SK-N-SH (cell line): ENCODE measurements around the gene SLC37A3. TPM values are rescaled to one million over a fixed set of nuclear protein-coding genes. Genes with fewer than 3 reads are reported as not detected.

ENCODE experiments used
- CTCF ChIA-PET: fragments of 300-600, 350-600 bp; formaldehyde crosslinking; extraction: SDS; loops from one replicate; lab custom pipeline; 2021; lab: Yijun Ruan, JAX
- POLR2A ChIA-PET: fragments of 350-600 bp; sonication (Branson Sonifier 250); formaldehyde crosslinking; extraction: SDS; loops from one replicate; lab custom pipeline; 2020; ENCODE audit warnings: antibody characterized with exemption, inconsistent platforms; lab: Yijun Ruan, JAX
- DNase-seq: peaks from one replicate; pipeline ENCODE4 v3.0.0; 2012
- H2AFZ ChIP-seq: fragments of 200-600 bp; sonication (generic); 2 replicates; pipeline ENCODE4 v1.8.1; 2016; ENCODE audit warnings: antibody characterized with exemption, mild to moderate bottlenecking, low read depth
- H3F3A ChIP-seq: fragments of 200-600 bp; sonication (generic); replicated peaks from 2 replicates; pipeline ENCODE3; 2016; ENCODE audit warnings: antibody characterized with exemption, mild to moderate bottlenecking; ENCODE audit not compliant: insufficient read depth
- H3K27ac ChIP-seq, 2 experiments: fragments of 200-500 bp in 1 of 2; fragments of 200-600 bp in 1 of 2; sonication (Bioruptor generic) in 1 of 2; sonication (generic), shearing (Covaris generic) in 1 of 2; 2 replicates each; pipeline versions ENCODE4 v1.5.1 to v1.6.1; 2014 to 2016; ENCODE audit warnings: low read depth in 2 of 2, inconsistent platforms in 1 of 2, low read length in 1 of 2, mild to moderate bottlenecking in 1 of 2, mixed read lengths in 1 of 2
- H3K27me3 ChIP-seq: fragments of 200-600 bp; sonication (generic), shearing (Covaris generic); 2 replicates; pipeline ENCODE4 v1.6.1; 2016; ENCODE audit warnings: mixed run types; ENCODE audit not compliant: insufficient read depth
- H3K36me3 ChIP-seq, 2 experiments: fragments of 200-500 bp in 1 of 2; fragments of 200-600 bp in 1 of 2; sonication (Bioruptor generic) in 1 of 2; sonication (generic) in 1 of 2; replicated peaks in 1 of 2; 2 replicates each; pipeline versions ENCODE3 to v1.5.1; 2014 to 2016; ENCODE audit warnings: low read length in 1 of 2, mild to moderate bottlenecking in 1 of 2; ENCODE audit not compliant: insufficient read depth in 2 of 2, control insufficient read depth in 1 of 2
- H3K4me1 ChIP-seq, 2 experiments: fragments of 200-500 bp in 1 of 2; fragments of 200-600 bp in 1 of 2; sonication (Bioruptor generic) in 1 of 2; sonication (generic), shearing (Covaris generic) in 1 of 2; 2 replicates each; pipeline versions ENCODE4 v1.5.1 to v1.6.1; 2014 to 2016; ENCODE audit warnings: low read depth in 1 of 2, low read length in 1 of 2, mixed run types in 1 of 2; ENCODE audit not compliant: insufficient read depth in 2 of 2, control insufficient read depth in 1 of 2
- H3K4me2 ChIP-seq: fragments of 200-600 bp; sonication (generic), shearing (Covaris generic); 2 replicates; pipeline ENCODE4 v1.6.1; 2017; ENCODE audit warnings: mixed run types
- H3K4me3 ChIP-seq, 2 experiments: fragments of 200-500 bp in 1 of 2; fragments of 200-600 bp in 1 of 2; sonication (Bioruptor generic) in 1 of 2; sonication (generic), shearing (Covaris generic) in 1 of 2; 2 replicates each; pipeline versions ENCODE4 v1.5.1 to v1.8.1; 2014 to 2016; ENCODE audit warnings: low read depth in 2 of 2, inconsistent platforms in 1 of 2, low read length in 1 of 2, mild to moderate bottlenecking in 1 of 2, mixed read lengths in 1 of 2, moderate library complexity in 1 of 2
- H3K79me2 ChIP-seq: fragments of 200-600 bp; sonication (generic); 2 replicates; pipeline ENCODE4 v1.8.1; 2017; ENCODE audit warnings: mild to moderate bottlenecking; ENCODE audit not compliant: insufficient read depth
- H3K9ac ChIP-seq: fragments of 200-600 bp; sonication (generic); 2 replicates; pipeline ENCODE4 v1.6.1; 2017; ENCODE audit warnings: mixed run types
- H3K9me2 ChIP-seq: fragments of 200-600 bp; sonication (generic); 2 replicates; pipeline ENCODE4 v1.6.1; 2017; ENCODE audit warnings: mixed run types
- H3K9me3 ChIP-seq: fragments of 200-600 bp; sonication (generic); 2 replicates; pipeline ENCODE4 v1.6.1; 2017; ENCODE audit warnings: mixed run types, mild to moderate bottlenecking, moderate library complexity
- H4K20me1 ChIP-seq: fragments of 200-600 bp; sonication (generic); 2 replicates; pipeline ENCODE4 v1.6.1; 2017; ENCODE audit warnings: mild to moderate bottlenecking, mixed run types; ENCODE audit not compliant: insufficient read depth
- ELF1 ChIP-seq: IDR thresholded peaks from 2 replicates; pipeline ENCODE4 v1.4.0; 2012
- FOXJ3 ChIP-seq: sonication (generic); formaldehyde crosslinking; IDR thresholded peaks from 2 replicates; pipeline ENCODE4 v1.5.1; 2020; ENCODE audit warnings: mild to moderate bottlenecking, missing genetic modification reagents
- FOXM1 ChIP-seq: IDR thresholded peaks from 2 replicates; pipeline ENCODE4 v1.4.0; 2012; ENCODE audit warnings: low read depth, mild to moderate bottlenecking
- JUND ChIP-seq: IDR thresholded peaks from 2 replicates; pipeline ENCODE4 v1.4.0; 2012
- MEF2A ChIP-seq: IDR thresholded peaks from 2 replicates; pipeline ENCODE4 v1.4.0; 2012; ENCODE audit warnings: low read depth, borderline replicate concordance
- SIN3A ChIP-seq: IDR thresholded peaks from 2 replicates; pipeline ENCODE4 v1.6.1; 2012; ENCODE audit warnings: low read depth, mild to moderate bottlenecking, low read length, moderate library complexity, borderline replicate concordance
- TCF12 ChIP-seq: IDR thresholded peaks from 2 replicates; pipeline ENCODE4 v1.4.0; 2012
- USF2 ChIP-seq: fragments of 150-350 bp; IDR thresholded peaks from 2 replicates; pipeline ENCODE4 v1.6.1; 2017; ENCODE audit warnings: antibody characterized with exemption, low read length, low read depth, borderline replicate concordance
- WGBS: methylation state at CpG from one replicate; pipeline ENCODE4 v1.1.6; 2017; ENCODE audit warnings: low lambda C conversion rate; 5-methylcytosine and 5-hydroxymethylcytosine counted together
- polyA plus RNA-seq, 3 experiments: library from polyadenylated mRNA; depleted of rRNA; stranded (reverse); fragments of >200 nt; gene quantifications; 2 replicates each; pipeline ENCODE4 v1.2.3, GENCODE V29; 2012
- TF ChIP-seq, protein P1 (sequence below): fragments of 200-600 bp; sonication (generic); IDR thresholded peaks from 2 replicates; pipeline ENCODE4 v1.6.1; 2017; ENCODE audit warnings: antibody characterized with exemption, mild to moderate bottlenecking, moderate library complexity
- TF ChIP-seq, protein P2 (sequence below): IDR thresholded peaks from 2 replicates; pipeline ENCODE4 v1.4.0; 2012; ENCODE audit warnings: low read depth

Gene SLC37A3
- polyA plus RNA-seq, 1 of the 3 experiments (the other 2 are of a cell fraction) = 53.3 TPM

DNA sequence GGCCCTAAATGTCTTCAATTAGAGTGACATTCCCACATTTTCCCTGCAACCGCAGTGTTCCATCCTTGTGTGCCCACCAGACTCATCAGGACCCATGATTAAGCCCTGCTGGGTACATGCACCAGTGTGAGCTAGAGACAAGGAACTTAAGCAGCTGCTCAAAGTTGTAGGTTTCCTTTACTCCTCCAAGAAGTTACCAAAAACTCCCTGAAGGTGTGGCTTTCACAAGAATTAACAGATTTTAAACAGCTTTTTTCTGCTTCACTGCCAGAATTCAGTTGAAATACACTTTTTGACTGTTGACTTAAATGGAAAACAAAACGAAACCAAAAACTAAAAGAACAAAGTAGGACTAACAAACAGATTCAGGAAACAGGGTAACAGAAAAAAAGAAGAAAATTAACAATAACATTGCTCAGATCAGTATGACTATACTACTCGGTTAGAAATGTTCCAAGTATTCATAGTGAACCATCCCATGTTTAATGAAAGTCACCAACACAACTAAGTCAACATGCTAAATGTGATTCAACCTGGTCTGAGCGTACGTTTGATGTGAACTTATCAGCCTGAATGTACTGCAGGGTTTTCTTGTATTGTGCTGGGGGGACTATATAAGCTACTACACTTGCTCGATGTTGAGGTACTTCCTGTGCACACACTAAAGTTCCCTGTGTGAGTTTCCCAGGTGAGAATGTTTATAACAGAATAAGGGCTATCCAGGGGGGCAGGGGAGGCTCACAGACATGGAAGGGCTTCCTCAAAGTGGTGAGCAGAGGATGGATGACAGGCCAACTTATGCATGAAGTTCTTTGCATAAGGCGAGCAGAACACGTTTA, 22.2 kb downstream of the SLC37A3 start:
- H3K9ac ChIP-seq = no peak overlapping the region
- H3K4me1 ChIP-seq = no peaks in the 10 kb centered on the region
- no peaks in the 10 kb centered on the region for H3K9me2 ChIP-seq
- H3K36me3 ChIP-seq = peaks cover 10 to 22% of the 10 kb centered on the region in 2 experiments
- 92% methylated on average over 8 of the region's 8 CpGs for WGBS
- H3K4me3 ChIP-seq = no peak overlapping the region
- H3K79me2 ChIP-seq = no peaks in the 10 kb centered on the region
- no peak overlapping the region for H2AFZ ChIP-seq
- H3K27ac ChIP-seq = no peak overlapping the region
- H3K27me3 ChIP-seq = no peaks in the 10 kb centered on the region
- DNase-seq = no peak
- H3K9me3 ChIP-seq = no peaks in the 10 kb centered on the region
- TF ChIP-seq SIN3A (no peak), ELF1 (no peak), MEF2A (no peak), FOXJ3 (CRISPR knock-in tag) (no peak), USF2 (no peak), FOXM1 (no peak), TCF12 (no peak)
- TF ChIP-seq, protein P1, sequence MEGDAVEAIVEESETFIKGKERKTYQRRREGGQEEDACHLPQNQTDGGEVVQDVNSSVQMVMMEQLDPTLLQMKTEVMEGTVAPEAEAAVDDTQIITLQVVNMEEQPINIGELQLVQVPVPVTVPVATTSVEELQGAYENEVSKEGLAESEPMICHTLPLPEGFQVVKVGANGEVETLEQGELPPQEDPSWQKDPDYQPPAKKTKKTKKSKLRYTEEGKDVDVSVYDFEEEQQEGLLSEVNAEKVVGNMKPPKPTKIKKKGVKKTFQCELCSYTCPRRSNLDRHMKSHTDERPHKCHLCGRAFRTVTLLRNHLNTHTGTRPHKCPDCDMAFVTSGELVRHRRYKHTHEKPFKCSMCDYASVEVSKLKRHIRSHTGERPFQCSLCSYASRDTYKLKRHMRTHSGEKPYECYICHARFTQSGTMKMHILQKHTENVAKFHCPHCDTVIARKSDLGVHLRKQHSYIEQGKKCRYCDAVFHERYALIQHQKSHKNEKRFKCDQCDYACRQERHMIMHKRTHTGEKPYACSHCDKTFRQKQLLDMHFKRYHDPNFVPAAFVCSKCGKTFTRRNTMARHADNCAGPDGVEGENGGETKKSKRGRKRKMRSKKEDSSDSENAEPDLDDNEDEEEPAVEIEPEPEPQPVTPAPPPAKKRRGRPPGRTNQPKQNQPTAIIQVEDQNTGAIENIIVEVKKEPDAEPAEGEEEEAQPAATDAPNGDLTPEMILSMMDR = no peak
- TF ChIP-seq, protein P2, sequence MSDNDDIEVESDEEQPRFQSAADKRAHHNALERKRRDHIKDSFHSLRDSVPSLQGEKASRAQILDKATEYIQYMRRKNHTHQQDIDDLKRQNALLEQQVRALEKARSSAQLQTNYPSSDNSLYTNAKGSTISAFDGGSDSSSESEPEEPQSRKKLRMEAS = no peak
- no peak overlapping the region for H3K4me2 ChIP-seq
- H3F3A ChIP-seq = no peaks in the 10 kb centered on the region
- CTCF ChIA-PET = interaction anchor here (1.0 to 1.2 kb wide), 2 partner anchors 100 to 278 kb away, joined by 3 to 4 read pairs; no protein-coding TSS in a partner anchor
- POLR2A ChIA-PET = no interaction called here
- no peaks in the 10 kb centered on the region for H4K20me1 ChIP-seq

- no peaks in the 10 kb centered on the region for H3K27me3 ChIP-seq
- CTCF ChIA-PET = interaction anchor here (1.2 kb wide), 1 partner anchor 101 kb away, joined by 4 read pairs; no protein-coding TSS in a partner anchor
- no peak for TF ChIP-seq MEF2A
- no peak for TF ChIP-seq JUND
- 96% methylated on average over 9 of the region's 9 CpGs for WGBS
- H3K27ac ChIP-seq = no peak overlapping the region
- no peaks in the 10 kb centered on the region for H3K9me3 ChIP-seq
- no peaks in the 10 kb centered on the region for H3K79me2 ChIP-seq
- no peak for DNase-seq
- H3K4me2 ChIP-seq = no peak overlapping the region
- POLR2A ChIA-PET = no interaction called here
- H3K4me3 ChIP-seq = no peak overlapping the region
- no peak overlapping the region for H2AFZ ChIP-seq
- no peaks in the 10 kb centered on the region for H3K9me2 ChIP-seq
- no peaks in the 10 kb centered on the region for H3F3A ChIP-seq
- peaks cover 9 to 19% of the 10 kb centered on the region in 2 experiments for H3K36me3 ChIP-seq
- H3K4me1 ChIP-seq = no peaks in the 10 kb centered on the region
- no peaks in the 10 kb centered on the region for H4K20me1 ChIP-seq
- H3K9ac ChIP-seq = no peak overlapping the region
Observed at GRCh38 chr7:140375323-140375722, 23.0 kb downstream of the SLC37A3 start.
